Adrenal gland (tissue), 12 donors: ENCODE measurements around the gene MINK1. TPM values are rescaled to one million over a fixed set of nuclear protein-coding genes. Genes with fewer than 3 reads are reported as not detected.

Experiments
- DNase-seq, 7 donors: peaks; one replicate each; pipeline ENCODE4 v3.0.0-alpha.2; 2019 to 2020
- H3K27ac ChIP-seq, 5 donors: fragments of 200-600 bp; sonication (generic) in 4 of 5; 1 replicate in 3 of 5; 2 replicates in 2 of 5; pipeline versions ENCODE4 v1.5.1 to v1.8.0; 2016 to 2020; ENCODE audit warnings: mild to moderate bottlenecking in 1 of 5
- H3K27me3 ChIP-seq: fragments of 200-600 bp; 2 replicates; pipeline ENCODE4 v1.8.0; 2021
- H3K36me3 ChIP-seq, 2 donors: fragments of 200-600 bp; replicated peaks in 1 of 2; 1 replicate in 1 of 2; 2 replicates in 1 of 2; pipeline versions ENCODE4 v1.5.1 to v1.8.0; 2018 to 2022
- H3K4me1 ChIP-seq, 2 donors: fragments of 200-600 bp; replicated peaks in 1 of 2; 1 replicate in 1 of 2; 2 replicates in 1 of 2; pipeline versions ENCODE4 v1.5.1 to v1.8.0; 2018 to 2021
- H3K4me3 ChIP-seq, 4 donors: fragments of 200-600 bp; sonication (generic) in 3 of 4; one replicate each; pipeline ENCODE4 v1.5.1; 2016 to 2018
- H3K9me3 ChIP-seq, 3 donors: fragments of 200-600 bp; sonication (generic) in 1 of 3; replicated peaks in 1 of 3; 1 replicate in 2 of 3; 2 replicates in 1 of 3; pipeline versions ENCODE4 v1.5.1 to v1.8.0; 2016 to 2021
- POLR2A ChIP-seq, 2 donors: fragments of 450-650 bp; IDR thresholded peaks; one replicate each; pipeline ENCODE4 v1.6.1; 2017; ENCODE audit warnings: antibody characterized with exemption in 2 of 2, mild to moderate bottlenecking in 2 of 2, moderate library complexity in 1 of 2
- WGBS, 4 donors: extraction: QIAGEN DNeasy Blood & Tissue Kit in 2 of 4; methylation state at CpG; one replicate each; pipeline versions ENCODE4 v1.1.5 to v1.1.7; 2013 to 2017; 5-methylcytosine and 5-hydroxymethylcytosine counted together
- intact Hi-C, 2 donors: fragments of 100-400 bp; cut with DNase I; formaldehyde crosslinking; loops; one replicate each; pipeline versions ENCODE4 v1.14.1 to v1.15.0; 2022 to 2023
- polyA plus RNA-seq, 3 donors: library from polyadenylated mRNA; stranded (reverse); fragments of 200-250 nt in 2 of 3; fragments of 350-450 nt in 1 of 3; fragmentation: Illumina TruSeq in 1 of 3; extraction: RNeasy Lipid Tissue Mini Kit (QIAGEN cat#74804) in 1 of 3; gene quantifications; one replicate each; pipeline ENCODE4 v1.2.3, GENCODE V29; 2013 to 2014
- total RNA-seq, 9 donors: library from RNA; depleted of rRNA in 4 of 9; stranded (reverse); fragments of >200 nt in 4 of 9; fragments of 120-200 nt in 1 of 9; fragmentation: NEBNext Ultra II Directional in 1 of 9; extraction: Animal tissue kit (Norgen Biotek cat#: 25700) in 1 of 9; gene quantifications; one replicate each; pipeline versions ENCODE4 v1.1.0 to v1.2.4, GENCODE V29; 2013 to 2023
- TF ChIP-seq, protein P1 (sequence below), 6 experiments: fragments of 450-650 bp in 4 of 6; fragments of 200-600 bp in 2 of 6; sonication (generic) in 1 of 6; IDR thresholded peaks; 1 replicate in 5 of 6; 2 replicates in 1 of 6; pipeline versions ENCODE4 v1.5.1 to v1.8.0; 2016 to 2021; ENCODE audit warnings: antibody characterized with exemption in 6 of 6, mild to moderate bottlenecking in 2 of 6, moderate library complexity in 1 of 6
- donor health status: healthy with polysubstance abuse.
- donor health status: Bipolar disorder and iron deficiency.
- donor health status: DM: yes; HTN: yes; CAD: no.
- donor health status: DM: no; HTN: no; CAD: no.
- donor health status: DM: no; HTN: no; CAD: no.
- donor health status: DM: yes; HTN: yes; CAD: no.

MINK1 gene
- total and polyA plus RNA-seq, 12 donors: 21.5 to 135 (median 50.4) TPM

DNA sequence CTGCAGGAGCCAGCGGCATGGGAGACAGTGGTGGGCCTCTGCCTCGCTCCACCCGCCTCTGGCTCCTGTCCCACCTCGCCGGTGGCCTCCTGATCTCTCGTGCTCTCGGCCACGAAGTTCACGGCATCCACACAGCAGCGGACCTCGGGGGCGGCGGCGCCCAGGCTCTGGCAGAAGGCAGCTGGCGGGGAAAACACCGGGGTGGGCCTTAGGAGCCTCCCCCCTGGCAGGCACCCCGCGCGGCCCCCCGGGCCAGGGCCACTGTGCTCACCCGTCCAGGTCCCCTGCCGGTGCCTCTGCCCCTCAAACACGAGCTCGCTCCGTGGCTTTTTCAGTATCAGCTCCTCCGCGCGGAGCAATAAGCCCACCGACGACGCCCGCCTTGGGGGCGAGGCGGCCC lies 65.8 kb downstream of the MINK1 start:
- no peak for TF ChIP-seq POLR2A (IDR thresholded peaks at IDR 0.05)
- TF ChIP-seq, protein P1, sequence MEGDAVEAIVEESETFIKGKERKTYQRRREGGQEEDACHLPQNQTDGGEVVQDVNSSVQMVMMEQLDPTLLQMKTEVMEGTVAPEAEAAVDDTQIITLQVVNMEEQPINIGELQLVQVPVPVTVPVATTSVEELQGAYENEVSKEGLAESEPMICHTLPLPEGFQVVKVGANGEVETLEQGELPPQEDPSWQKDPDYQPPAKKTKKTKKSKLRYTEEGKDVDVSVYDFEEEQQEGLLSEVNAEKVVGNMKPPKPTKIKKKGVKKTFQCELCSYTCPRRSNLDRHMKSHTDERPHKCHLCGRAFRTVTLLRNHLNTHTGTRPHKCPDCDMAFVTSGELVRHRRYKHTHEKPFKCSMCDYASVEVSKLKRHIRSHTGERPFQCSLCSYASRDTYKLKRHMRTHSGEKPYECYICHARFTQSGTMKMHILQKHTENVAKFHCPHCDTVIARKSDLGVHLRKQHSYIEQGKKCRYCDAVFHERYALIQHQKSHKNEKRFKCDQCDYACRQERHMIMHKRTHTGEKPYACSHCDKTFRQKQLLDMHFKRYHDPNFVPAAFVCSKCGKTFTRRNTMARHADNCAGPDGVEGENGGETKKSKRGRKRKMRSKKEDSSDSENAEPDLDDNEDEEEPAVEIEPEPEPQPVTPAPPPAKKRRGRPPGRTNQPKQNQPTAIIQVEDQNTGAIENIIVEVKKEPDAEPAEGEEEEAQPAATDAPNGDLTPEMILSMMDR (IDR thresholded peaks at IDR 0.05): no peak
- no peak for DNase-seq
- intact Hi-C loops: no loop called here
- 19 to 47% (median 27%) methylated on average over 16 to 34 of the region's 34 CpGs; no CpG with 5 or more reads in 1 of the 4 donors for WGBS, 4 donors
- H3K4me1 ChIP-seq: peaks cover 0 to 9% of the 10 kb centered on the region in 2 donors
- no peaks in the 10 kb centered on the region for H3K9me3 ChIP-seq
- H3K36me3 ChIP-seq: peaks cover 0 to 30% of the 10 kb centered on the region in 2 donors
- peak overlapping the region in 1 of 5 donors; percentile 34 for H3K27ac ChIP-seq
- no peaks in the 10 kb centered on the region for H3K27me3 ChIP-seq
- peak overlapping the region in 2 of 4 donors; percentile 13 to 68 for H3K4me3 ChIP-seq

DNA sequence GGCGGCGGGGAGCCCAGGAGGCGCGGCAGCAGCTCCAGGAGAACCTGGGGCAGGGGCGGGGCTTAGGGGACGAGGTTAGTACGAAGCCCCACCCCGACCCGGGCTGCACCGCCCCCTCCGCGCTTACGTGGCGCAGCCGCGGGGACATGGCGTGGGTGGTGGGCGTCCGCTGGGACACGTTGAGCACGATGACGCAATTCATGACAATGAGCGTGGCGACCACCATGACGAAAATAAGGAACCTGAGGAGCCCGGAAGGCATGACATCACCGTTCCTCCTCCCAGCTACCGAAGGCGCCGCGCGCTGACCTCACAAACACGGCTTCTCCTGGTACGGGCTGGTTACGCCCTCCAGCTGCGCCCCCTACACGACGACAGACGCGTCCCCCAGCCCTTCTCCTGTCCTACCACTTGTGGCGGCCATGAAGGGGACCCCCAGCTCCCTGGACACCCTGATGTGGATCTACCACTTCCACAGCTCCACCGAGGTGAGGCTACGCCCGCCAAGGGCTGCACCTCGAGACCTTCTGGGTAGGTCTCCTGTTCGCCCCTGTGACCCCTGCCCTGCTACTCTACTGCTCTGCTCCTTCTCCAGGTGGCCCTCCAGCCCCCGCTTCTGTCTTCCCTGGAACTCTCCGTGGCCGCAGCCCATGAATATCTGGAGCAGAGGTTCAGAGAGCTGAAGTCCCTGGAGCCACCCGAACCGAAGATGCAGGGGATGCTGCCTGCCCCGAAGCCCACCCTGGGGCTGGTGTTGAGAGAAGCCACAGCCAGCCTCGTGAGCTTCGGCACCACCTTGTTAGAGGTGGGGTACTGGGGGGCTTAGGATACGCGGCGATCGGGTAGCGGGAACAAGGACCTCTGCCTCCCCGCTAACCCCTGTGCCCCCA lies 66.4 kb downstream of the MINK1 start, which contains the start of gene C17orf107:
Gene C17orf107, plus strand, starts transcription at position 196 of the 890 bp plus-strand sequence. Its CDS starts 227 bp downstream, at position 423.
- H3K36me3 ChIP-seq: peaks cover 0 to 24% of the 10 kb centered on the region in 2 donors
- H3K27ac ChIP-seq: peak within 1 kb of the TSS in 1 of 5 donors; percentile 34
- no peaks in the 10 kb centered on the region for H3K9me3 ChIP-seq
- no peak for TF ChIP-seq POLR2A (IDR thresholded peaks at IDR 0.05)
- intact Hi-C loops: loop anchor here in 1 of 2 donors (10.0 kb wide), 1 partner anchor 85 kb away; the partner anchor contains the start of gene CAMTA2
- WGBS, 4 donors: 22 to 61% (median 28%) methylated on average over 19 to 60 of the region's 60 CpGs
- peak; percentile 61 to 89 (median 76) for DNase-seq
- H3K4me1 ChIP-seq: peaks cover 0 to 9% of the 10 kb centered on the region in 2 donors
- no peaks in the 10 kb centered on the region for H3K27me3 ChIP-seq
- H3K4me3 ChIP-seq: peak within 1 kb of the TSS in 2 of 4 donors; percentile 13 to 68

DNA sequence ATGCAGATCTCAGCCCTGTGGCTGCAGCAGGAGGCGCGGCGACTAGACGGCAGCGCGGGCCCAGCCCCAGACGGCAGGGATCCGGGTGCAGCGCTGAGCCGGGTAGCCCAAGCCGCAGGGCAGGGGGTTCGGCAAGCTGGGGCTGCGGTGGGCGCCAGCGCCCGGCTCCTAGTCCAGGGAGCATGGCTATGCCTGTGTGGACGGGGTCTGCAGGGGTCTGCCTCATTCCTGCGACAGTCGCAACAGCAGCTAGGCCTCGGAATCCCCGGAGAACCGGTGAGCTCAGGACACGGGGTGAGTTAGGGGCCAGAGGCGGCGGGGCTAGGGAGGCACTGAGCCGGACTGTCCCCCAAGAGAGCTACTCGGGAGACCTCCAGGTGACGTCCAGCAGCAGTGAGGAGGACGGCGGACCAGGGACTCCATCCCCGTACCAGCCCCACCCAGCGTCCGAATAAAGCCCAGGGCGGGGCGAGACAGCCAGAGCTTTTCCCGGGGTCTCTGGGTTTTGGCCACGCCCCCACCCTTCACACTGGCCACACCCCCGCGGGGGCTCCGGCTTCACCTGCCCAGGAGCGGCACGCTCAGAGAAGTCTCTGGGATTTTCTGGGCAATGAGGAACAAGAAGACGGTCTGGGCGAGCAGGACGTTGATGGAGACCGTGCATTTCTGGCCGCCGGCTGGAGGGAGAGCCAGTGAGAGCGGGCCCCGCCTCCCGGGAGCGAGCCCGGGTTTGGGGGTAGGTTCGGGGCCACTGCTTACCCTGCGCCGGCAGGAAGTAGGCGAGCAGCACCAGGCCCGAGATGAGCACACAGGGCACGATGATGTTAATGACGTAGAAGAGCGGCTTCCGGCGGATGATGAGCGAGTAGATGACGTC lies 67.3 kb downstream of the MINK1 start:
- no peak for DNase-seq
- intact Hi-C loops: loop anchor here in 1 of 2 donors (10.0 kb wide), 1 partner anchor 84 kb away; the partner anchor contains the start of gene CAMTA2
- TF ChIP-seq, protein P1 (IDR thresholded peaks at IDR 0.05): no peak
- no peak for TF ChIP-seq POLR2A (IDR thresholded peaks at IDR 0.05)
- Histone ChIP-seq H3K9me3 (no peaks in the 10 kb centered on the region), H3K4me3 (peak overlapping the region in 1 of 4 donors; percentile 68), H3K36me3 (peaks cover 0 to 15% of the 10 kb centered on the region in 2 donors), H3K4me1 (peaks cover 0 to 9% of the 10 kb centered on the region in 2 donors), H3K27ac (no peak overlapping the region), H3K27me3 (no peaks in the 10 kb centered on the region)
- WGBS, 4 donors: 54 to 76% (median 64%) methylated on average over 37 to 65 of the region's 65 CpGs

DNA sequence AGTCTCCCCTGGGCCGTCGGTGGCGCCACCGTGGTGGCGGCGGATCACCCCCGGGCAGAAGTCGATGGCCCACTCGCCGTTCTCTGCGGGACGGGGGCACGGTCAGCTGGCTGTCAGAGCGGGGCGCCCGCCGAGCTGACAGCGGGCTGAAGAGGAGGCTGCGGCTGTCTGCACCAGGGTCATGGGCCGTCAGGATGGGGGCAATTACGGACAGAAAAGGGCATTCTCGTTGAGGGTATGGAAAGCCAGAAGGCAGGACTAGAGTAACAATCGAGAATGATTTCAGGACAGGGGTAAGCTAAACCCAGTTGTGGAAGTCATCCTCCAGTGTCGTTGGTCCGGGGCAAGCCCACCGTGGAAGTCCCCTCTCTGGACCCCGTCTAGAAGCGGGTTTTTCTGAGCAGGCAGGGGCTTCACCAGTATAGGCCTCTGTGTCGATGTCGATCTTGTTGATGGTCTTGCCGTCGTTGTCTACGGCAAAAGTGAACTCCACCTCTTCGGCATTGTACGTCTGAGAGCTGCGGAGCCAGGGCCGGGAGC lies 68.0 kb downstream of the MINK1 start:
- H3K4me3 ChIP-seq: no peak overlapping the region
- DNase-seq: no peak
- H3K27me3 ChIP-seq: no peaks in the 10 kb centered on the region
- peak overlapping the region in 1 of 5 donors; percentile 34 for H3K27ac ChIP-seq
- peaks cover 0 to 9% of the 10 kb centered on the region in 2 donors for H3K4me1 ChIP-seq
- H3K36me3 ChIP-seq: peaks cover 0 to 8% of the 10 kb centered on the region in 2 donors
- WGBS, 4 donors: 69 to 85% (median 75%) methylated on average over 31 to 37 of the region's 37 CpGs
- TF ChIP-seq, protein P1 (IDR thresholded peaks at IDR 0.05): no peak
- TF ChIP-seq POLR2A (IDR thresholded peaks at IDR 0.05): no peak
- intact Hi-C loops: loop anchor here in 1 of 2 donors (10.0 kb wide), 1 partner anchor 84 kb away; the partner anchor contains the start of gene CAMTA2
- no peaks in the 10 kb centered on the region for H3K9me3 ChIP-seq
